GM21528 (cell line): ENCODE measurements around the gene FBF1.
"Not testable (repeated sequence)": the region's sequence is repeated elsewhere in the genome, so short reads cannot be mapped to it uniquely, and the experiment has no call there.

Experiments
- ATAC-seq: cut with Tn5 transposase; IDR thresholded peaks from one replicate; pipeline ENCODE4 v1.9.1; 2021; ENCODE audit warnings: mild to moderate bottlenecking, moderate library complexity; ENCODE audit not compliant: unreplicated experiment, low FRiP score

Gene FBF1

DNA sequence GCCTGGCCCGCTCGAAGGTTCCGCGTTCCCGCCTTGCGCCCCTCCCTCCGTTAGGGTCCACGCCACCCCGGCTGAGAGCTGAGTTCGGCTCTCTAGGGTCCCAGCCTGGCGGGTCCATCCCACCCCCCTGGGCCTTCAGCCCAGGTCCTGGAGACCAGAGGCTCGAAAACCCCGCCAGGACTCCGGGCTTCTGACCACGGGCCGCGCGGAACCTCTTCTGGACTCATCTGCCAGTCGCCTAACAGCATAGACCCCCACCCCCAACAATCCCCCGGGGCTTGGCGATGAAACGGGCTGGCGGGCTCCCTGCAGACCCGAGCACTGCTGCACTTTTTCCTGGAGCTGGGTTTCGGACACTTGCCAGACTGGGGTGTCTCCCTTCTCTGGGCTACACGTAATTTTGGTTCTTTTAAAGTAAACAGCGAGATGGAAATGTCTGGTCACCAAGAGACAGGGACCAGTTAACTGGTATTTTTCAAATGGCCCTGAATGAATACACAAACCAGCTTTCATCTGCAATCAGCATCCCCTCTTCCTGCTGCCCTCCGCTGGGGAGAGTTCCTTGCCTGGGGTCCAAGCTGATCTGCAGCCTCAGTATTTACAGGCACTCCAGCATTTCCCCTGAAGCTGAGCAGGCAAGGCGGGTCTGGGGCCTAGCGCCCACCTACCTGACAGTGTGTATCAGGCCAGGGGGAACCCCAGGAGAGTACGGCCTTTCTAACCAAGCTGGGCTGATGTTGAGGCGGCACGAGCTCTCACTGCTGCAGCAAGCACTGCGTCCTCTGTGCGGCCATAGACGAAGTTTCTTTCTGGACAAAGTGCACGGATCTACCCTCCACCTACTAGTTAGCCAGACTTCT lies 43.5 kb downstream of the FBF1 start:
- ATAC-seq = no peak

DNA sequence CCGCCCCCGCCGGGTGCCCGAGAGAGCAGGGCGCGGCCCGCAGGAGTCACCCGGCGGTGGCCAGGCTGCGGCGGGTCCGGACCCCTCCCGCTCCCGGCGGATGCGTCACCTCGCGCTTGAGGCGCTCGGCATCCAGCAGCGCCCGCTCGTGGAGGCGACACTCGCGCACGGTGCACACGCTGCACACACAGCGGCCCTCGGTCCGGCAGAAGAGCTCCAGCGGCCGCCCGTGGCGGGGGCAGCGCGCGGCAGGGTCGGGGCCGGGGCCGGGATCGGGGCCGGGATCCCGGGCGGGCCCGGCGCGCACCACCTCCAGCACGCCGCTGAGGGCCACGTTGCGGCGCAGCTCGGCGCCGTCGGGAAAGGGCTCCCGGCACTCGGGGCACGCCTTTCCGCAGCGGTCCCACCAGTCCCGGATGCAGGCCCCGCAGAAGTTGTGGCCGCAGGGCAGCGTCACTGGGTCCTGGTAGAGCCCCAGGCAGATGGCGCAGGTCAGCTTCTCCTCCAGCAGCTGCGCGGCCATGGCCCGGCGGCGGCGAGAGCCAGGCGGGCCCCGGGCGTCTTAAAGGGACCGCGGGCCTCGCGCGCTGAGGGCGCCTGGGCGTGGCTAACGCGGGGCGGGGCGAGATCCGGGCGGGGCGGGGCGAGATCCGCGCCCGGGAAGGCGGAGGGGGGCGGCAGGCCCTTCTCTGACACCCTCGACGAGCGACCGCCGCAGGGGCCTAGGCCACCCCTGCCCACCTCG lies 44.3 kb downstream of the FBF1 start, which contains the start of gene TRIM65:
TRIM65 (minus strand) TSS at position 537 of the 745 bp plus-strand sequence; CDS start at position 523, 14 bp downstream.
- ATAC-seq = peak; percentile 57

DNA sequence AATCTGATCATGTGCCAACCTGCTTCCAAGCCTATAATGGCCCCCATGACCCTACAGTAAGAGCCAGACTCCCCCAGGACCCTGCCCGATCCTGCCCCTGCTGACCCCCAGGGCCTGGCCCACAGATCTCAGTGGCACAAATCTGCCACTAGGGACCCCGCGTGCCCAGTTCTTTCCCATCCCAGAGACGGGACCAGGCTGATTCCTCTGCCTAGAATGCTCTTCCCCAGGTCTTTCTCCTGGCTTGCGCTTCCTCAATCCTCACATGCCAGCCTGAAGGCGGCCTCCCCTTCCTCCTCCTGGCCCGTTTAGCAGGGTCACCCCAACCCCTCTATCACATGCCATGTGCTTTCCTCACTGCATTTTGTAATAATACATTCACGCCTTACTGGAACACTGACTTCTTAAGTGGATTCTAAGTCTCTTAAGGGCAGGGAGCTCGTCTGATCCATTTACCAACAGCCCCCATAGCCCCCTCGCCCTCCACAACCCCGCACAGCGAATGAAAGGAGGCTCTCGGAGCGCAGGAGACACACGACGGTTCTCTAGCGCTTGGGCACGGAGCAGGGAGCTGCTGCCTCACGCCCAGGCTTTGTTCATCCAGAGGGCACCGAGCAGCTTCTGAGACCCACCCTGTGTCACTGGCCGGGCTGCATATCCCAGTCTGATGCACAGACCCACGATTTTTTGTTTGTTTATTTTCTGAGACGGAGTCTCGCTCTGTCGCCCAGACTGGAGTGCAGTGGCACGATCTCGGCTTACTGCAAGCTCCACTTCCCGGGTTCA lies 45.3 kb downstream of the FBF1 start:
- no peak for ATAC-seq

DNA sequence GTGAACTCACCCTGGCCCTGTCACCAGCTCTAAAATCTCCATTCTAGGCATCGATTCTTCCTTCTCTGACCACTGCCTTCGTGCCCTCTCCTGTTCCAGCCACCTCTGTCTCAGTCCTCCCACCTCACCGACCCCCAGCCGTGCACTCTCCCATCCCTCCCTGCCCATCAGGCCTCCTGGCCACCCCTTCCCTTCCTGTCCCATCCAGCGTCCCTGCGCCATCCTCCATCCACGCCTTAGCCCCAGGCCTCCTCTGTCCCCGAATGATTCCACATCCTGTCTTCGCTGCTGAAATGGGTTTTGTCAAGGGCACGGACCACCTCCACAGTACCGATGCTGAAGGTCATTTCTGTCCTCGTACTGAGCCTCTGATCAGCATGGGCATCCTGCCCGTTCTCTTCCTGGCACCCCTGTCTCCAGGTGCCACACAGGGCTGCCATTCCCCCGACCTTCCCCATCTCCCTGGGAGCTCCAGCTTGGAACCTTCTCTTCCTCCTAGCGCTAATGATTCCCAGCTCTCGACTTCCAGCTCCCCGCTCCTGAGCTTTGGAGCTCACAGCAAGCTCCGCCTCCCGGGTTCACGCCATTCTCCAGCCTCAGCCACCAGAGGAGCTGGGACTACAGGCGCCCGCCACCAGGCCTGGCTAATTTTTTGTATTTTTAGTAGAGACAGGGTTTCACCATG lies 46.7 kb downstream of the FBF1 start:
- no peak for ATAC-seq

DNA sequence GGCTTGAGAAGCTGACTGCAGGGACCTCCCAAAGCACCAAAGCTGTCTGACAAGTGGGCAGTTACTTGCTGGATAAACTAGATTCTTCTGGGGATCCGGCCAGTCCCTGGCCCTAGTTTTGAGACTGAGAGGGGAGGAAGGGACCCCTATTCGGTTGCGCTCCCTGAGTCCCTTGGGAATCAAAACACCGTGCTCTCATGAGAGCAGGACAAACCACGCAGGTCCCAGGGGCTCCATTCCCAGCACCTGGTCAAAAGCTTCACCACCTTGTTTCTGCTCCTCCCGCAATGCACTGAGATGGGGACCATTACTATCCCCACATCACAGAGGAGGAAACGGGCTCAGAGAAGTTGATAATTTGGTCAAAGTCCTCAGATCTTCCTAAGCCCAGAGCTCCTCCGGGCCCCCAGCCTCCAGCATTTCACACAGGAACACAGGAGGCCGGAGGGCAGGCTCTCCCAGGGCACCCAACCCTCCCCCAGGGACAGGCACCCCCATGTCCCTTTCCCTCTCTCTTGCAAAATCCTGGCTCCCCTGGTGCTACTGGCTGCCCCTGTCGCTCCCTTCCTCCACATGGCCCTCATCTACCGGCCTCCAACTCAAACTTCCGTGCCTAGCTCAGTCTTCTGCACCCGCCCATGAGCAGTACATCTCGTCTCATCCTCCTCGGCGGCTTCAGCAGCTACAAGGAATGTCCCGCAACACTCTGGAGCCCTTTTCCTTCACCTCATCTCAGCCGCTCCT lies 47.4 kb downstream of the FBF1 start:
- ATAC-seq = no peak

DNA sequence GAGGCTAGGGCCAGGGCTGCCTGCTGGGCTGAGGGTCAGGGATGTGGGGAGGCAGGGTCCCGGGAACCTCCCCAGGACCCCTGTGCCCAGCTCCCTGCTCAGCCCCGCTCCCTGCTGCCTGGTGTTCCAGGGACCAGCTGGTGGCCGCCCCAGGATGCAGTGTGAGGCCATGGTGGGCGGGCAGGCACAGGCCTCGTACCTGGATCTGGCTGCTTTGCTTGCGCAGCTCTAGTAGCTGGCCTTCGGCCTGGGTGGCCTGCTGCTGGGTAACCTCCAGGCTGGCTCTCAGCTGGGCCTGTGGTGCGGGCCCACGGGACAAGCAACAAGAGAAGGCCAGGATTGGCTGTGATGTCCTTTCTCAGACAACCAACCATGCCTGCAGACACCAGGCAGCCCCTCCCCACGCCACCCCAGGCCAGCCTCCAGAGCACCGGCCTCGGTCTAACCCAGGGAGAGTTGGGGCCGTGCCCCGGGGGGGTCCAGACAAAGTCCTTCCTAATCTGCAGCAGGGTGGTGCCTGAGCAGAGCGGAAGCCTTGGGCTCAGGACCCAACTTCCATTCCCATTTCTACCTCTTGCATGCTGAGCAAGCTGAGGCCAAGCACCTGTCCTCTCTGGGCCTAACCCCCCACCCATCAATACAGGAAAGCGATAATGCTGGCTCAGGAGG lies 48.2 kb downstream of the FBF1 start:
- no peak for ATAC-seq

DNA sequence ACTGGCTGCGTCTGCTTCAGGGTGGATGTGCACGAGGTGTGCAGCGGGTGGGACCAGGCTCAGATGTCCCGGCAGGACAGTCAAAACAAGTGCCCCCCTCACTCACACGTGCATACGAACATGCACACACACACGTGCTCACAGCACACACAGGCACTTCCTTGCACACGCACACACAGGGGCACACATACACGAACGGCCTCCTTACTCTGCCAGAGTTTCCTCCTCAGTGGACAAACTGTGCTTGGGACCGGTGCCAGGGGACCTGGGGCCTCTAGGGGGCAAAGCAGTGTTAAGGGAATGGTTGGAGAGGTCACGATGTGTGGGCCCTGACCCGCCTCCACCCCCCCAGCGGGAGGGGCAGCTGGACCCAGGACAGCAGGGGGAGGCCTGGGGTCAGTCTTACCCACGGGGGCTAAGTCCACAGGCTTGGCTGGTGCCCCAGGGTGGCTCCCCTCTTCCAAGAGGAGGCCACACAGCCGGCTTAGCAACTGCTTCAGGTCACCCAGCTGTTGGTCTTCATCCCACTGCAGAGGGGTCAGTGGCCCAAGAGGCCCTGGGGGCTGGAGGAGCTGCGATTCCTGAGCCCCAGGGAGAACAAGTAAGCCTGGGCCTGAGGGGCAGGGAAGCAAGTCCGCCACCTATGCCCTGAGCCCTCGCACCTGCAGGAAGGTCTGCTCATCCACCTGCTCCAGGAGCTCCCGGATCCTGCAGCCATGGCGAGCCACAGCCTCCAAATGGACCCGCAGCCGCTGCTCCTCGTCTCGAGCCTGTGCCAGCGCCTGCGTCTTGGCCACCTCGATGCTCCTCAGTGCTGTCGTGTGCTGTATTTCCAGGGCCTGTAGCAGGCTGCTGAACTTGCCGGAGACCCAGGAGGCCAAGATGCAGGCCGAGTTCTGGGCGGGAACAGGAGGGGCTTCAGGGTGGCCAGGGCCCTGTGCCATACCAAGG lies 49.0 kb downstream of the FBF1 start:
- no peak for ATAC-seq

DNA sequence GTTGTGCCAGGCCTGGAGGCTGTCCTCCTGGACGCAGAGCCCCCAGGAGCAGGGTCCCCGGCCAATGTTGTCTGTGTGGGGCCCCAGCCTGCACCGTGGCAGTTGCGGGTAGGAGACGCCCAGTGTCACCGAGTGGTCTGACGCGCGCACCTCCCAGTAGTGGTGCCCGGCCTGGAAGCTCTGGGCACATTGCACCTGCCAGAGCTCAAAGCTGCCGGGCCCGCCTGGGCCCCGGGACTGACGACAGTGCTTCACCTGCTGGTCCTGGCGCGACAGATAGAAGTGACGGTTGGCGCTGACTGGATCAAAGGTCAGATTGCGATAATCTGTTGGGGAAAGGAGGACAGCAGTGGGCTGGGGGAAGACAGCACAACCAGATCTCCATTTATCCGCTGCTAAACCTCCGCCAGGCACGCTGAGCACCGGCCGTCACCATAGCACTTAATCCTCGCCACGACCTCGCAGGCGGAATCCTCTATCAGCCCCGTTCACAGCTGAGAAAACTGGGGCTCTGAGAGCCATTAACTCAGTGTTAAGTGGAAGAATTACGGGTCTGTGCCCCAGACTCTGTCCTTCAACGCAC lies 49.7 kb downstream of the FBF1 start:
- ATAC-seq = no peak

DNA sequence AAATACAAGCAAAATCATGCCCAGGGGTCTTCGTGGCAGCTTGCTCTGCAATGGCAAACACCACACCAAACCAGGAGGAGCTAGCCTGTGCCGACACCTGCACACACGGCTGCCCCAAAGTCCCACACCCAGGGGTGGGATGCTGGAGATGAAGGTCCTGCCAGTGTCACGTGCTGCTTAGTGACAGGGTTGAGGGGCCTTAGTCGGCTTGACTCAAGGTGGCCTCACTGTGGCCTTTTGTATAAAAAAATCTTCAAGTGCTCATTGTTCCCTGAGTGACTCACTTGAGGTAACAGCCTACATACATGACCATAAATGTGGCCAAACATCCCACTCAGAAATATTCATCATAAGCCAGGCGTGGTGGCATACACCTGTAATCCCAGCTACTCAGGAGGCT lies 51.4 kb downstream of the FBF1 start:
- ATAC-seq = no peak

DNA sequence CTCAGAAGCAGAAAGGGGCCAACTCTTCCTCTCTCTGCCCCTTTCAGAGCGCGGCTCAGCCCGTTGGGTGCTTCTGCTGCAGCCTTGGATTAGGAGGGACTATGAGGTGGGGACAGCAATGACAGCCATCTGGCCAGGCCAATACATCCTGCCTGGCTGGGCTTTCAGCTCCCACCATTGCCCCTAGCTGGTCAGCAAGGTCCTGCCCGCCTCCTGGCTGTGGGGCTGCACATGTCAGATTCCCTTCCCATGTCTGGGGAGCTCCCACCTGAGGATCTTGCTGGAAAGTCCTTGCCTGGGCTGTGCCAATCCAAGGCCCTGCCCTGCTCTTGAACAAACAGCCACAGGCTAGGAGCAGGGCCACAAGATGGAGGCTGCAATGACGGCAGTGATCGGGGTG lies 52.4 kb downstream of the FBF1 start:
- ATAC-seq = no peak

DNA sequence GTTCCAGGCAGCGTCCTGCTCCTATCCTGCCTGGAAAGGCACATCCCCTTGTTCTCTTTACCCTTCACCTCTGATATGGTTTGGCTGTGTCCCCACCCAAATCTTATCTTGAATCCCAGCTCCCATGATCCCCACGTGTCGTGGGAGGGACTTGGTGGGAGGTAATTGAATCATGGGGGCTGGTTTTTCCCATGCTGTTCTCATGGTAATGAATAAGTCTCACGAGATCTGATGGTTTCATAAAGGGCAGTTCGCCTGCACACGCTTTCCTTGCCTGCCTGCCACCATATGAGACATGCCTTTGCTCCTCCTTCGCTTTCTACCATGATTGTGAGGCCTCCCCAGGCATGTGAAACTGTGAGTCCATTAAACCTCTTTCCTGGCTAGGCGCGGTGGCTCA lies 55.0 kb downstream of the FBF1 start:
- not testable (repeated sequence) for ATAC-seq

DNA sequence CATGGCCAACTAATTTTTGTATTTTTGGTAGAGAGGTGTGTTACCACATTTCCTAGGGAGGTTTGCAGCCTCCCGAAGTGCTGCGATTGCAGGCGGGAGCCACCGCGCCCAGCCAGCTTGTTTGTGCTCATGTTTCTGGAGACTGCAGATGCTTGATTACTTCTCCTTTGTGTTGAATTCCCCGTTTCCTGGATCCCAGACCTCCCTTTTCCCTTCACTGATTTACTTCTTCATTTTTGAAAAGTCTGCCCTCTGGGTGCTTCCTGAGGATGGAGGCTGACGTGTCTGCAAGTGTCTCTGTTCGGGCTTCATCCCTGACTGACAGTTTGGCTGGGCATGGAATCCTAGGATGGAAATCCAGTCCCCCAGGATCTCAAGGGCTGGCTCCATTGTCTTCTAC lies 55.4 kb downstream of the FBF1 start:
- no peak for ATAC-seq

DNA sequence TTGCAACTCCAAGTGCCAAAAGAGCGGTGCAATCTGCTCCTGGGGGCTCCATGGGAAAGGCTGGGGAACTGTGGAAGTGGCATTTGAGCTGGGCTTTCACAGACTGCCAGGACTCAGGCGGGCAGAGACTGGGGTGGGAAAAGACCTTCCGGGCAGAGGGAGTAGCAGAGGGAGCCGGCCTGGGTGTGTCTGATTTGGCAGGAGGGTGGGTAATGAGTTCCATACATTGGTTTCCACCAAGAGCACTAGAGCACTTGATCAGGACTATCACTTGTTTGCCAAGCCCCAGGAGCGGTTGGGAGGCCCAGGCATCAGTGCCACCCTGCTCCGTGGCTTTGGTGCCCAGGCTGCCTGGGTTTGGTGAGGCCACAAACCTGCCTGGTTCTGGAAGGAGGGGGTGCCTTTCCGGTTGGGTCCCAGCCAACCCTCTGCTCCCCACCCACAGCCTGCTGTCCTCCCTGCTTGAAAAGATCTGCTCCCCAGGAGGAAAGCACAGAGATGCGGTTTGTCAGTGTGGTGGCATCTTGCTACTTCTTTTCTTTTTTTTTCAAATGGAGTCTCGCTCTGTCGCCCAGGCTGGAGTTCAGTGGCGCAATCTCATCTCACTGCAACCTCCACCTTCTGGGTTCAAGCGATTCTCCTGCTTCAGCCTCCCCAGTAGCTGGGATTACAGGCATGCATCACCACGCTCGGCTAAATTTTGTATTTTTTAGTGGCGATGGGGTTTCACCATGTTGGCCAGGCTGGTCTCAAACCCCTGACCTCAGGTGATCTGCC lies 59.0 kb downstream of the FBF1 start:
- ATAC-seq = no peak

DNA sequence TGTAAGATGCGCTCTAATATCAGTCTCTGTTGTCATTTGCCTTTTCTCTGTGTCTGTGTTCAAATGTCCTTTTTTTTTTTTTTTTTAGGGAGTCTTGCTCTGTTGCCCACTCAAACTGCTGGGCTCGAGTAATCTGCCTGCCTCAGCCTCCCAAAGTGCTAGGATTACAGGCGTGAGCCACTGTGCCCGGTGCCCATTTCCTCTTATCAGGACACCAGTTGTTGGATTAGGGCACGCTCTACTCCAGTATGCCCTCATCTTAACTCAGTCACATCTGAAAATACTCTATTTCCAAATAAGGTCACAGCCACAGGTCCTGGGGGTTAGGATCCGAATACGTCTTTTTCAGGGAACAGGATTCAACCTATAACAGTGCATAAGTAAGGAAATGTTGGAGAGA lies 60.6 kb downstream of the FBF1 start:
- no peak for ATAC-seq

DNA sequence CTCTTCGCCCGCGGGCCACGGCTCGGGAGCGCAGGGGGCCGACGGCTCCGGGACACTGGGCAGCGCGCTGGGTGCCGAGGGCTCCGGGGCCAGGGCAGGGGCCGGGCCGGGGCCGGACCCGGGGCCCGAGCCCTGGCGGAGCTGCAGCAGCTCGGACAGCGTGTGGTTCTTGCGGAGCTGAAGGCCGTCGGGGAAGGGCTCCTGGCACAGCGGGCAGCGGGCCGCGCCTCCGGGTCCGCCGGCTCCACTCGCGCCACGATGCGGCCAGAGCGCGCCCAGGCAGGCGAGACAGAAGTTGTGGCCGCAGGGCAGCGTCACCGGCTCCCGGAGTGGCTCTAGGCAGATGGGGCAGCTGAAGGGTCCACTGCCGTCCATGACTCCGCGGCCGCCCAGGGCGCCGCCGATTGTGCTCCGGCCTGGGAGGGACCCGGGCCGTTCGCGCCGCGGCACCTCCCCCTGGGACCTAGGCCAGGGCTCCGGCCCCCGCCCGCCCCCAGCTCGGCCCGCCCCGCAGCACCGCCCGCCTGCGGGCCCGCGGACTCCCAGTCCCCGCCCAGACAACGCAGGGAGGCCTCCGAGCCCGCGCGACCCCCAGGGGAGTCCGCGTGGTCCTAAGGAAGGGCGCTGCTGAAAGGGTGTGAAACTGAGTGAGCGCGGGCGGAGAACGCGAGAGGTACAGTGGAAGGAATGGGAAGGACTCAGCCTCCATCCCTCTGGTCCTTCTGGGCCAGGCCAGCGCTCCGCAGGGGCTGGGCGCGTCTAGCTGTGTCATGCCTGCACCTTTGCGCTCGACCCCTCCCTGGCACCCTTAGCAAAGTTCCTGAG lies 62.5 kb downstream of the FBF1 start, which contains the start of gene TRIM47:
TRIM47 (minus strand) TSS at position 408 of the 825 bp plus-strand sequence; CDS start at position 375, 33 bp downstream.
- no peak for ATAC-seq

DNA sequence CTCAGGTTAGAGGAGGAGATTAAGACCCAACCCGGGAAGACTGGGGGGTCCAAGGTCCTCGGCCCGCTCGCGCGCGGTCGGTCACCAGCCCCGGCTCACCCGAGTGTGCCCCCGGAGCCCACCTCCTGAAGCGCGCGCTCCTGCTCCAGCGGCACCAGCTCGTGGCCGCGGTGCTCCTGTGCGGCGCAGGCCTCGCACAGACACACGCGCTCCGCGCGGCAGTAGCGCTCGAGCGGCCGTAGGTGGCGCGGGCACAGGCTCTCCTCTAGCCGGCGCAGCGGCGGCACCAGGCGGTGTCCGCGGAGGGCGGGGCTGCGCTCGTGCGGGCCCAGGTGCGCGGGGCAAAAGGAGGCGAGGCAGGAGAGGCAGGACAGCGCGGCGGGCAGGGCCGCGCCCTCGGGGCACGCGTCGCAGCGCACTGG lies 63.1 kb downstream of the FBF1 start:
- ATAC-seq = no peak
